Vagina (tissue), 2 donors: Measurements from ENCODE around the gene TMEM52. TPM values are rescaled to one million over a fixed set of nuclear protein-coding genes. Genes with fewer than 3 reads are reported as not detected.

Source experiments
- DNase-seq, 2 donors: peaks; one replicate each; pipeline ENCODE4 v3.0.0-alpha.2; 2017; ENCODE audit errors: extremely low spot score in 2 of 2
- H3K27ac ChIP-seq: fragments of 200-600 bp; sonication (generic); one replicate; pipeline ENCODE4 v1.5.1; 2019
- H3K27me3 ChIP-seq: fragments of 200-600 bp; sonication (generic); one replicate; pipeline ENCODE4 v1.5.1; 2019
- H3K36me3 ChIP-seq, 2 donors: fragments of 200-600 bp; sonication (generic); one replicate each; pipeline ENCODE4 v1.5.1; 2017 to 2019
- H3K4me1 ChIP-seq: fragments of 200-600 bp; sonication (generic); one replicate; pipeline ENCODE4 v1.5.1; 2019
- H3K4me3 ChIP-seq, 2 donors: fragments of 200-600 bp; sonication (generic); 1 replicate in 1 of 2; 2 replicates in 1 of 2; pipeline ENCODE4 v1.5.1; 2016 to 2019
- H3K9me3 ChIP-seq: fragments of 200-600 bp; sonication (generic); one replicate; pipeline ENCODE4 v1.5.1; 2019
- POLR2A ChIP-seq, 2 donors: fragments of 450-650 bp; IDR thresholded peaks; one replicate each; pipeline ENCODE4 v1.6.1; 2017; ENCODE audit warnings: antibody characterized with exemption in 2 of 2, mild to moderate bottlenecking in 2 of 2, moderate library complexity in 2 of 2
- POLR2AphosphoS5 ChIP-seq, 2 donors: sonication (generic); formaldehyde crosslinking; IDR thresholded peaks; one replicate each; pipeline ENCODE4 v1.9.0; 2017; ENCODE audit warnings: antibody characterized with exemption in 2 of 2, mild to moderate bottlenecking in 2 of 2, low read depth in 1 of 2; ENCODE audit not compliant: insufficient read depth in 1 of 2
- intact Hi-C: fragments of 100-400 bp; cut with DNase I; formaldehyde crosslinking; loops from one replicate; pipeline ENCODE4 v1.15.1; 2023
- total RNA-seq: library from RNA; depleted of rRNA; stranded (reverse); fragments of >200 nt; gene quantifications from one replicate; pipeline ENCODE4 v1.2.3, GENCODE V29; 2016
- TF ChIP-seq, protein P1 (sequence below), 3 experiments: fragments of 450-650 bp in 2 of 3; fragments of 200-600 bp in 1 of 3; sonication (generic) in 1 of 3; IDR thresholded peaks; one replicate each; pipeline ENCODE4 v1.5.1; 2017 to 2019; ENCODE audit warnings: antibody characterized with exemption in 3 of 3, mild to moderate bottlenecking in 2 of 3, moderate library complexity in 2 of 3

The TMEM52 gene
- total RNA-seq, 1 donor from 2014 or later = 5.9 TPM

GRCh38 chr1:1924849-1925248 lies 5.8 kb upstream of the TMEM52 start:
- intact Hi-C loops = no loop called here
- no peak for TF ChIP-seq POLR2A (IDR thresholded peaks at IDR 0.05)
- TF ChIP-seq, protein P1, sequence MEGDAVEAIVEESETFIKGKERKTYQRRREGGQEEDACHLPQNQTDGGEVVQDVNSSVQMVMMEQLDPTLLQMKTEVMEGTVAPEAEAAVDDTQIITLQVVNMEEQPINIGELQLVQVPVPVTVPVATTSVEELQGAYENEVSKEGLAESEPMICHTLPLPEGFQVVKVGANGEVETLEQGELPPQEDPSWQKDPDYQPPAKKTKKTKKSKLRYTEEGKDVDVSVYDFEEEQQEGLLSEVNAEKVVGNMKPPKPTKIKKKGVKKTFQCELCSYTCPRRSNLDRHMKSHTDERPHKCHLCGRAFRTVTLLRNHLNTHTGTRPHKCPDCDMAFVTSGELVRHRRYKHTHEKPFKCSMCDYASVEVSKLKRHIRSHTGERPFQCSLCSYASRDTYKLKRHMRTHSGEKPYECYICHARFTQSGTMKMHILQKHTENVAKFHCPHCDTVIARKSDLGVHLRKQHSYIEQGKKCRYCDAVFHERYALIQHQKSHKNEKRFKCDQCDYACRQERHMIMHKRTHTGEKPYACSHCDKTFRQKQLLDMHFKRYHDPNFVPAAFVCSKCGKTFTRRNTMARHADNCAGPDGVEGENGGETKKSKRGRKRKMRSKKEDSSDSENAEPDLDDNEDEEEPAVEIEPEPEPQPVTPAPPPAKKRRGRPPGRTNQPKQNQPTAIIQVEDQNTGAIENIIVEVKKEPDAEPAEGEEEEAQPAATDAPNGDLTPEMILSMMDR (IDR thresholded peaks at IDR 0.05) = no peak
- TF ChIP-seq POLR2AphosphoS5 (IDR thresholded peaks at IDR 0.05; ENCODE audit: insufficient read depth in 1 of 2, low read depth in 1 of 2) = no peak
- Histone ChIP-seq H3K4me1 (peaks cover 1% of the 10 kb centered on the region), H3K27me3 (no peaks in the 10 kb centered on the region), H3K36me3 (no peaks in the 10 kb centered on the region), H3K27ac (no peak overlapping the region), H3K4me3 (no peak overlapping the region), H3K9me3 (no peaks in the 10 kb centered on the region)
- no peak for DNase-seq

DNA sequence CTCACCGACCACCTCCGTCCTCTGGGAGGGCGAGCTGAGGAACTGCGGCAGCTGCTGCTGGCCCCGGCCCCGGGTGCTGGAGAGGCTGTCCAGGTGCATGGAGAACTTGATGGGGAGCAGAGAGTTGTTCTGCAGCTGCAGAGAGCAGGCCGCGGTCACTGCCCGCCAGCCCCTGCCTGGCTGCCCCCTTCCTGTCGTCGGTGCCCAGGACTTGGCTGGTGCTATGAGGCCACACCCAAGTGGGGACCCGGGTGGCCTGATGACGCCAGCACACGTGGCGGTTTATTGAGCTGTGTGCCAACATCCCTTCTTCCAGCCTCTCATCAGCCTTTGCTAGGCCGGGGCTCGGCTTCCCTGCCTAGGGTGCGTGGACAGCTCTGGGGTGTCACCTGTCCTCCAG lies 5.3 kb upstream of the TMEM52 start:
- no peaks in the 10 kb centered on the region for H3K27me3 ChIP-seq
- no peak overlapping the region for H3K27ac ChIP-seq
- intact Hi-C loops = no loop called here
- TF ChIP-seq, protein P1 (IDR thresholded peaks at IDR 0.05) = no peak
- TF ChIP-seq POLR2A (IDR thresholded peaks at IDR 0.05) (no peak), POLR2AphosphoS5 (IDR thresholded peaks at IDR 0.05; ENCODE audit: insufficient read depth in 1 of 2, low read depth in 1 of 2) (no peak)
- no peak for DNase-seq
- H3K36me3 ChIP-seq = no peaks in the 10 kb centered on the region
- no peak overlapping the region for H3K4me3 ChIP-seq
- H3K4me1 ChIP-seq = peaks cover 6% of the 10 kb centered on the region
- no peaks in the 10 kb centered on the region for H3K9me3 ChIP-seq

DNA sequence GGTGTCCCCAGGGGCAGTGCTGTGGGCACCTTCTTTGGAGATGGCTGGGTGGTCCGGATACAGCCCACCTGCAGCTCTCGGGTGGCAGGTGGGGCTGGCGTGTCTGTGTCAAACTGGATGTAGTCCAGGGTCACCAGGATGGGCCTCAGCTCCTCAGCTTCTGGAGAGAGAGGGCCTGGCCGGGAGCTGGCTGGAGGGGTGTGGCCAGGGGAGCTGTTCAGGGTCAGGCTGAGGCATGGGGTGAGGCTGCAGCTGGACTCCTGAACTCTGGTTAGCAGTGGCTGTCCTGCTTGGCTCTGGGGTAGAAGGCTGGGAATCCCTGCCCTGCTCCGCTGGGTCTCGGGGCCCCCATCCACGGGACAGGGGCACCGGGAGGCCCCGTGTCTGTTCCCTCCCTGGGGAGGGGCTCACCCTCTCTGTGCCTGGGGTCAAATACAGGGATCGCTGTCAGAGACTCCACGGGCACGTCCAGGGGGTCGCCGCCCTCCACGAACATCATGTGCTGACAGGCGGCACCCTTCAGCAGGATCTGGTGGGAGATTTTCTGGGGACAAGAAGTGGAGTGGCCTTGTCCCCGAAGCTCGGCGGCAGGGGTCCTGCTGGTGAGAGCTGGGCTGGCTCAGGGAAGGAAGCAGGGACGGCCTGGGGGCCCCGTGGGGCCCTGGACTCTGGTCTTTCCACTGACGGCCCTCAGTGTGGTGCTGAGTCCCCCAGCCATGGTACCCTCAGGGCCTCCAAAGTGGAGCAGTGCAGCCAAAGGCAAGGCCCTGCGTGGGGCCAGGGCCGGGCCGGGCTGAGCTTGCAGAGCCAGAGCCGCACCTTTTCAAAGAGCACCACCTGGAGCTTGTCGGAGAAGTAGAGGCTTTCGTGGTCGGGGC lies 4.1 kb upstream of the TMEM52 start:
- Histone ChIP-seq H3K27me3 (no peaks in the 10 kb centered on the region), H3K27ac (no peak overlapping the region), H3K4me3 (no peak overlapping the region), H3K4me1 (peaks cover 17% of the 10 kb centered on the region), H3K9me3 (no peaks in the 10 kb centered on the region), H3K36me3 (no peaks in the 10 kb centered on the region)
- DNase-seq = no peak
- TF ChIP-seq, protein P1 (IDR thresholded peaks at IDR 0.05) = no peak
- TF ChIP-seq POLR2A (IDR thresholded peaks at IDR 0.05) (no peak), POLR2AphosphoS5 (IDR thresholded peaks at IDR 0.05; ENCODE audit: insufficient read depth in 1 of 2, low read depth in 1 of 2) (no peak)
- intact Hi-C loops = no loop called here

DNA sequence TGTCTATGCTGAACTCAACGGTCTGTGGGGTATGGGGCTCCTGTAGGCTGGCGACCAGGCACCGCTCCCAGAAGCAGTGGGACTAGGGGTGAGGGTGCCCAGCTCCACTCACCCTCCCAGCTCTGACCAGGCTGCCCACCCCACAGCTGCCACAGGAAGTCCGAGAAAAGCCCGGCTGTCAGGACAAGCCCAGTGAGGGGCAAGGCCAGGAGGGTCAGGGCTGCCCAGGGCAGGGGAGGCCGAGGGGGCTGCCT lies 3.5 kb upstream of the TMEM52 start:
- Histone ChIP-seq H3K27ac (no peak overlapping the region), H3K4me1 (peaks cover 21% of the 10 kb centered on the region), H3K27me3 (no peaks in the 10 kb centered on the region), H3K4me3 (no peak overlapping the region), H3K9me3 (no peaks in the 10 kb centered on the region), H3K36me3 (no peaks in the 10 kb centered on the region)
- no peak for TF ChIP-seq POLR2AphosphoS5 (IDR thresholded peaks at IDR 0.05; ENCODE audit: insufficient read depth in 1 of 2, low read depth in 1 of 2)
- TF ChIP-seq, protein P1 (IDR thresholded peaks at IDR 0.05) = no peak
- TF ChIP-seq POLR2A (IDR thresholded peaks at IDR 0.05) = no peak
- DNase-seq = no peak
- intact Hi-C loops = no loop called here

DNA sequence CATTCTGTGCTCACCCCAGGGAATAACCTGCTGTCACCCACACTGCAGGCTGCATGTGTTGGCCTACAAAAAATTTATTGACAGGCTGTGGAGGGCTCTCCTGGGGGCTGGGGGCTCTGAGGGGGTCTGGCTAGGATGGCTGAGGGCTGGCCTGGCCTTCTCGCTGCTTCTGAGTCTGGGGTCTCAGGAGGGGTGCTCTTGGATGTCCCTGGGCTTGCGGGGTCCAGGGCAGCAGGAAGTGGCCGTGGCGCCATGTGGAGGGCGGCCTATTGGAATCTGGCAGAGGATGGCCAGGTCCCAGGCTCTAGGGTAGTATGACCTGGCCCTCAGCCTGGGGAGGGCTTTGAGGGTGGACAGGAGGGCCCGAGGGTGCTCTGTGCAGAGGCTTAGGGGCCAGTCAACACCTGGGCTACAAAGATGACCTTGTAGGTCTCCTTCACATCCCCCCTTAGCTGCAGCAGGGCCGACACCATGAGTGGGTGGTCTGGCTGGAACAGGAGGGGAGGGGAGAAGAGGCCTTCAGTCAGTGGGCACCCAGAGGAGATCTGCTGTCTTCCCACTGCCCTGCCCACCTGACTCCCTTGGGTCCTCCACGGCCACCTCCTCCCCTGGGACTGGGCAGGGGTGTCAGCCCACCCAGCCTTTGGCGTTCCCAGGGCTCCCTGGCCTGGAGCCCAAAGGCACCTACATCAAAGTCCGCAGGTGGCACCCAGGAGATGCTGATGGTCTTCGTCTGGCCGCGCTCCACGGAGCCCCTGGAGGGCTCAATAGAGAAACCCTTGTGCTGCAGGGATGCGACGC lies 3.0 kb upstream of the TMEM52 start:
- no peak overlapping the region for H3K4me3 ChIP-seq
- H3K27ac ChIP-seq = no peak overlapping the region
- H3K4me1 ChIP-seq = peaks cover 21% of the 10 kb centered on the region
- TF ChIP-seq, protein P1 (IDR thresholded peaks at IDR 0.05) = no peak
- no peak for TF ChIP-seq POLR2A (IDR thresholded peaks at IDR 0.05)
- TF ChIP-seq POLR2AphosphoS5 (IDR thresholded peaks at IDR 0.05; ENCODE audit: insufficient read depth in 1 of 2, low read depth in 1 of 2) = no peak
- DNase-seq = no peak
- intact Hi-C loops = no loop called here
- H3K36me3 ChIP-seq = no peaks in the 10 kb centered on the region
- no peaks in the 10 kb centered on the region for H3K9me3 ChIP-seq
- H3K27me3 ChIP-seq = no peaks in the 10 kb centered on the region
